IgD-negative memory B cell (primary cell): ENCODE results near the gene SLC22A13. TPM values are rescaled to one million over a fixed set of nuclear protein-coding genes. Genes with fewer than 3 reads are reported as not detected.

Source experiments
- H3K27ac Mint-ChIP-seq, 3 donors: one replicate each; pipeline ENCODE4 v1.8.0; 2020 to 2022; ENCODE audit warnings: mild to moderate bottlenecking in 3 of 3, mixed read lengths in 3 of 3, moderate library complexity in 1 of 3
- H3K27me3 Mint-ChIP-seq: one replicate; pipeline ENCODE4 v1.8.0; 2021; ENCODE audit warnings: mixed read lengths
- H3K36me3 Mint-ChIP-seq: one replicate; pipeline ENCODE4 v1.8.0; 2020; ENCODE audit warnings: mild to moderate bottlenecking, mixed read lengths
- H3K4me1 Mint-ChIP-seq, 3 donors: one replicate each; pipeline ENCODE4 v1.8.0; 2020 to 2022; ENCODE audit warnings: mixed read lengths in 3 of 3, mild to moderate bottlenecking in 1 of 3
- H3K4me3 Mint-ChIP-seq, 4 donors: one replicate each; pipeline ENCODE4 v1.8.0; 2020 to 2022; ENCODE audit warnings: mild to moderate bottlenecking in 4 of 4, mixed read lengths in 4 of 4, moderate library complexity in 3 of 4
- H3K9me3 Mint-ChIP-seq, 3 donors: one replicate each; pipeline ENCODE4 v1.8.0; 2020 to 2021; ENCODE audit warnings: mixed read lengths in 3 of 3, mild to moderate bottlenecking in 1 of 3
- polyA plus RNA-seq: library from polyadenylated mRNA; unstranded; fragments of 300-500 nt; fragmentation: Illumina TruSeq; gene quantifications from one replicate; pipeline ENCODE4 v1.2.3, GENCODE V29; 2021

Gene SLC22A13
- polyA plus RNA-seq, 1 donor from 2014 or later: not detected

GRCh38 chr3:38306941-38307340 is 41.3 kb downstream of the SLC22A13 start:
- peaks cover 11% of the 10 kb centered on the region for H3K27me3 Mint-ChIP-seq
- H3K9me3 Mint-ChIP-seq: peaks cover 3 to 9% (median 8%) of the 10 kb centered on the region in 3 donors
- H3K36me3 Mint-ChIP-seq: no peaks in the 10 kb centered on the region
- H3K4me3 Mint-ChIP-seq: no peak overlapping the region
- H3K4me1 Mint-ChIP-seq: no peaks in the 10 kb centered on the region
- H3K27ac Mint-ChIP-seq: no peak overlapping the region

- peaks cover 3 to 9% (median 8%) of the 10 kb centered on the region in 3 donors for H3K9me3 Mint-ChIP-seq
- H3K4me3 Mint-ChIP-seq: no peak overlapping the region
- no peak overlapping the region for H3K27ac Mint-ChIP-seq
- no peaks in the 10 kb centered on the region for H3K36me3 Mint-ChIP-seq
- peaks cover 14% of the 10 kb centered on the region for H3K27me3 Mint-ChIP-seq
- no peaks in the 10 kb centered on the region for H3K4me1 Mint-ChIP-seq
Measured at GRCh38 chr3:38307599-38307998, 42.0 kb downstream of the SLC22A13 start.

- H3K4me1 Mint-ChIP-seq: no peaks in the 10 kb centered on the region
Measured at GRCh38 chr3:38308456-38308855, 42.8 kb downstream of the SLC22A13 start.

GRCh38 chr3:38311476-38311875 is 45.9 kb downstream of the SLC22A13 start:
- Mint-ChIP-seq H3K36me3 (no peaks in the 10 kb centered on the region), H3K9me3 (peaks cover 0 to 4% (median 0%) of the 10 kb centered on the region in 3 donors), H3K27ac (no peak overlapping the region), H3K4me3 (no peak overlapping the region), H3K27me3 (peaks cover 6% of the 10 kb centered on the region), H3K4me1 (no peaks in the 10 kb centered on the region)

More at GRCh38 chr3:38308456-38308855, 42.8 kb downstream of the SLC22A13 start:
- Mint-ChIP-seq H3K27me3 (peaks cover 14% of the 10 kb centered on the region), H3K27ac (no peak overlapping the region), H3K36me3 (no peaks in the 10 kb centered on the region), H3K4me3 (no peak overlapping the region), H3K9me3 (peaks cover 3 to 9% (median 8%) of the 10 kb centered on the region in 3 donors)

- H3K9me3 Mint-ChIP-seq: peaks cover 0 to 4% (median 0%) of the 10 kb centered on the region in 3 donors
- H3K4me1 Mint-ChIP-seq: no peaks in the 10 kb centered on the region
- H3K36me3 Mint-ChIP-seq: no peaks in the 10 kb centered on the region
- no peak overlapping the region for H3K4me3 Mint-ChIP-seq
- H3K27me3 Mint-ChIP-seq: peaks cover 6% of the 10 kb centered on the region
- H3K27ac Mint-ChIP-seq: peak overlapping the region in 1 of 3 donors; percentile 5
Measured at GRCh38 chr3:38311941-38312340, 46.3 kb downstream of the SLC22A13 start.

- Mint-ChIP-seq H3K9me3 (peaks cover 0 to 4% (median 0%) of the 10 kb centered on the region in 3 donors), H3K4me3 (no peak overlapping the region), H3K27me3 (peaks cover 6% of the 10 kb centered on the region), H3K36me3 (no peaks in the 10 kb centered on the region), H3K4me1 (no peaks in the 10 kb centered on the region), H3K27ac (peak overlapping the region in 1 of 3 donors; percentile 5)
Measured at GRCh38 chr3:38312356-38312755, 46.7 kb downstream of the SLC22A13 start.

GRCh38 chr3:38313263-38313662 is 47.7 kb downstream of the SLC22A13 start:
- Mint-ChIP-seq H3K36me3 (no peaks in the 10 kb centered on the region), H3K27me3 (peaks cover 6% of the 10 kb centered on the region), H3K9me3 (peaks cover 0 to 4% (median 0%) of the 10 kb centered on the region in 3 donors), H3K4me3 (no peak overlapping the region), H3K27ac (no peak overlapping the region), H3K4me1 (no peaks in the 10 kb centered on the region)

GRCh38 chr3:38313695-38314094 is 48.1 kb downstream of the SLC22A13 start:
- Mint-ChIP-seq H3K4me3 (no peak overlapping the region), H3K27me3 (peaks cover 6% of the 10 kb centered on the region), H3K27ac (peak overlapping the region in 1 of 3 donors; percentile 54), H3K36me3 (no peaks in the 10 kb centered on the region), H3K4me1 (no peaks in the 10 kb centered on the region), H3K9me3 (peaks cover 0 to 4% (median 0%) of the 10 kb centered on the region in 3 donors)

- H3K36me3 Mint-ChIP-seq: no peaks in the 10 kb centered on the region
- peak overlapping the region in 1 of 3 donors; percentile 54 for H3K27ac Mint-ChIP-seq
- H3K4me3 Mint-ChIP-seq: no peak overlapping the region
- H3K4me1 Mint-ChIP-seq: no peaks in the 10 kb centered on the region
- peaks cover 0 to 2% (median 0%) of the 10 kb centered on the region in 3 donors for H3K9me3 Mint-ChIP-seq
- H3K27me3 Mint-ChIP-seq: peaks cover 6% of the 10 kb centered on the region
Measured at GRCh38 chr3:38314112-38314763, 48.6 kb downstream of the SLC22A13 start.

GRCh38 chr3:38314764-38315487 is 49.3 kb downstream of the SLC22A13 start:
- no peaks in the 10 kb centered on the region for H3K36me3 Mint-ChIP-seq
- H3K9me3 Mint-ChIP-seq: no peaks in the 10 kb centered on the region
- no peaks in the 10 kb centered on the region for H3K4me1 Mint-ChIP-seq
- H3K27me3 Mint-ChIP-seq: peaks cover 6% of the 10 kb centered on the region
- no peak overlapping the region for H3K4me3 Mint-ChIP-seq
- no peak overlapping the region for H3K27ac Mint-ChIP-seq

GRCh38 chr3:38315488-38316230 is 50.0 kb downstream of the SLC22A13 start:
- H3K4me1 Mint-ChIP-seq: no peaks in the 10 kb centered on the region
- no peaks in the 10 kb centered on the region for H3K9me3 Mint-ChIP-seq
- no peak overlapping the region for H3K4me3 Mint-ChIP-seq
- H3K27ac Mint-ChIP-seq: no peak overlapping the region
- peaks cover 5% of the 10 kb centered on the region for H3K27me3 Mint-ChIP-seq
- no peaks in the 10 kb centered on the region for H3K36me3 Mint-ChIP-seq

- Mint-ChIP-seq H3K27me3 (peaks cover 4% of the 10 kb centered on the region), H3K36me3 (no peaks in the 10 kb centered on the region), H3K27ac (no peak overlapping the region), H3K9me3 (no peaks in the 10 kb centered on the region), H3K4me3 (no peak overlapping the region), H3K4me1 (no peaks in the 10 kb centered on the region)
Measured at GRCh38 chr3:38316356-38317191, 51.0 kb downstream of the SLC22A13 start.

GRCh38 chr3:38317192-38317759 is 51.7 kb downstream of the SLC22A13 start:
- Mint-ChIP-seq H3K27ac (no peak overlapping the region), H3K4me1 (no peaks in the 10 kb centered on the region), H3K4me3 (no peak overlapping the region), H3K36me3 (no peaks in the 10 kb centered on the region), H3K27me3 (peaks cover 1% of the 10 kb centered on the region), H3K9me3 (no peaks in the 10 kb centered on the region)
